Raji (cell line): Measurements from ENCODE around the gene VAMP8.

Experiments
- POLR2A ChIP-seq: IDR thresholded peaks from 2 replicates; pipeline ENCODE4 v1.6.1; 2011; ENCODE audit warnings: low read depth, low read length, control low read depth; ENCODE audit not compliant: insufficient read depth

VAMP8 gene

DNA sequence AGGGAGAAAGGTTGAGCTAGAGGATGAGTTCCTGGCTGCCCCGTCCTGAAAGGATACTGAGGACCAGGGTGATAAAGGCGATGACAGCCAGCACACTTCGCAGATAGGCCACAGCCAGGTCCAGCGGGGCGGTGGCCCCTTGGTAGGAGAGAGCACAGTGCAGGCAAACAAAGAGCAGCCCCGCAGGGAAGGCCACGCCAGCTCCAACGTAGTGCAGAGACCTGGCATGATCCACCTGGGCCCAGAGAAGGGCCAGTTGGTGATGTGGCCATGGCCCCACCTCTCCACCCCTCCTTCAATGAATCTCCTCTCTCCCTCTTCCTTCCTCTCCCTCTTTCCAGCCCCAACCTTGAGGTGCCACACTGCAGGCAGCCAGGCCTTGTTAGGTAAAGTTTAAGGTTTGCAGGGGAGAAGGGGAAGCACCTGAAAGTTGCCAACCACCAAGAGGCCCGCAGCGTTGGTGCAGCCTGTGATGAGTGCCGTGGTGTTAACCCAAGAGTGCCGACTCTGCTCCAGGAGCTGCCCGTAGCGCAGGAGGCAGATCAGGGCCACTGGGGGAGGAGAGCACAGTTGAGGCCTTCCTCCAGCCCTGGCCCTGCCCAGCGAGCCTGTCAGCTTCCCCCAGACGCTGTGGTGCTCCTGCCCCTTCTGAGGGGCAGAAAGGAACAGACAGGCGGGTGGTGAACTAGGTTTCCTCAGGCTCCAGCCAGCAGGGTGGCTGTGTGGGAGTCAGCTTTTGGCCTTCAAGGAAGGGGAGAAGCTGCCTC, 22.3 kb downstream of the VAMP8 start:
- TF ChIP-seq POLR2A: no peak

DNA sequence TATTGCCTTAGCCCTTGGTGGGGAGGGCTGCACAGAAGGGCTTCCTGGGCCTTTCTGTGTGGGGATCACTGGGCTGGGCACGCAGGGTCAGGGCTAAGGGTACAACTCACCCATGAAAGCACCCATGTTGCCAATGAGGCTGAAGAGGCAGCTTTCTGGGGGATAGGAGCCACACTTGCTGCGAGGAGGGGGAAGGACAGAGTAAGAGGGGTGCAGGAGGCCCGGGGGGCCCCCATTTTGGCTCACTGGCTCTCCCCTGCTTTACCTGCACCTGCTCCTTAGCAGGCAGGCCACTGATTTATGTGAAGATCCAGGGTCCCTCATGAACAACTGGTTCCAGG, 22.8 kb downstream of the VAMP8 start:
- no peak for TF ChIP-seq POLR2A

DNA sequence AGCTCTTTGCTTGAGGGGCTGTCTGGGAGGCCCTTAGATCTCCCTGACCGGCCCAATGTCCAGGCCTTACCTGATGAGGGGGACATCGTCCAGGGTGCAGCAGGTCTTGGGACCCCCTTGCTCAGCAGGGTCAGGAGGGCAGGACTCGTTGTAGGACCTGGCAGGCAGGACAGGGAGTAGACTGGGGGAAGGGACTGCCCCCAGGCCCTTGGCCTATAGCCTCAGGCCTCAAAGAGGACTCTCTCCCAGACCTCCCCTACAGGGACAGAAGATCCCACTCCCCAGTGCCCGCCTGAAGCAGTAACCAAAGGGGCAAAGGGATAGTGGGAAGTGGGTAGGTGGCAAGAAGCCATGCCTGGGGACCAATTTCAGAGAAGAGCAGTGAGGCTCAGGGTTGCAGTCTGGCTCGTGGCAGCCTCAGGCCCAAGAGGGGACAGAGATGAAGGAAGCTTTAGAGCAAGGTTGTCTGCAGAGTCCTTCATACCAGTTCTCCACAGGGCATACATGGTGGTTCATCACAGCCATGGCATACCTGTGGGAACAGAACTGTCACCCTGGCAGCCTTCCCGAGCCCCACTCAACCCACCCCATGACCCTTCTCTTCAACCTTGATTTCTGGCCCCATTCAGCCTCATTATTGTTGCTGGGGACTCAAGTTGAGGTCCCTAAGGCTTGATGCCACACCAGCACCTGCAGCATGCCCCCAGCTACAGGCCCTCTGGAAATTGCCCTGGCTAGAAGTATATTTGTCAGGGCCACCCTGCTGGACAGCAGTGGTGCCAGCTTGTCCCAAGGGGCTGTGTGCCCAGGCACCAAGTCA, 23.8 kb downstream of the VAMP8 start:
- TF ChIP-seq POLR2A: no peak

- TF ChIP-seq POLR2A: no peak
These were observed 24.5 kb downstream of the VAMP8 start for GRCh38 chr2:85601771-85602475.

GRCh38 chr2:85602476-85603234, 25.3 kb downstream of the VAMP8 start, which contains the start of gene TMEM150A:
TSS of gene TMEM150A (minus strand) at chr2:85602698. CDS start at chr2:85601948, 750 bp downstream.
- TF ChIP-seq POLR2A: peak; percentile 42; the same call in 1 of the 2 replicates

DNA sequence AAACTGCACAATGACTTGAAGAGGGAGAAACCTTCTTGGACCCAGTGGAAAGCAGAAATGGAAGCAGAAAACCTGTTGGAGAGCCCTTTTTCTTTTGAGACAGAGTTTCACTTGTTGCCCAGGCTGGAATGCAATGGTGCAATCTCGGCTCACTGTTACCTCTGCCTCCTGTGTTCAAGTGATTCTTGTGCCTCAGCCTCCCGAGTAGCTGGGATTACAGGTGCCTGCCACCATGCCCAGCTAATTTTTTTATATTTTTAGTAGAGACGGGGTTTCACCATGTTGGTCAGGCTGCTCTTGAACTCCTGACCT, 26.7 kb downstream of the VAMP8 start:
- TF ChIP-seq POLR2A: 0 out of 2 replicates have a peak, but pooled peaks have one; percentile 16

- TF ChIP-seq POLR2A: 0 out of 2 replicates have a peak, but pooled peaks have one; percentile 2
These were observed 27.4 kb downstream of the VAMP8 start for GRCh38 chr2:85604568-85605339.

DNA sequence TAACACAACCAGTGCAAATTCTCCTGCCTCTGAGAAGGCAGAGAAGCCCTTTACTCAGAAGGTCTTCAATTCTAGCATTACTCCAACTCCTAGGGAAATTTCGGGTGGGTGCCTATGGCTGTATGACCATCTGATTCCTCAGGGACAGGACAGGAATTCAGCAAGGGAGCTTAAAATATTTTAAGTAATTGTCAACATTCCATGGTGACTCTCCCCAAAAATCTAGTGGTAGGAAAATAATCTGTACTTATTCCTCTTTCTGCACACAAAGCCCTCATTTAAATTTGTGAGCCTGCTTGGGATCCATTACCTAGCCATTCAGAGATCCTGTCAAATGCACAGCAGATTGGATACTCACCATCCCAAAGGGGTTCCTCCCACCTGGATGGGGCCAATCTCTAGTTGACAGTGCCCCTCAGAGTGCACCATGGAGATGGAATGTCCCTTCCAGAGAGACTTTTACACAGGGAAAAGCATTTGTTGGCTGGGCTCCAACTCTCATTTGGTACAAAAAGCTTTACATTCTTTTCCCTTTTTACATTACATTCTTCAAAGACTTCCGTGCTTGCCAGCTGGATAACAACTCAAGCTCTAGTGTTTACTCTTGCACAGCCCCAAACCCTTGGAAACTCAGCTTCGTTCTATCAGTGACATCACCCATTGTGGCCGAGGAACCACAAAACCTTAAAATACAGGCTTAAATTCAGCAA, 28.2 kb downstream of the VAMP8 start:
- TF ChIP-seq POLR2A: no peak

GRCh38 chr2:85606116-85606455, 28.7 kb downstream of the VAMP8 start:
- TF ChIP-seq POLR2A: no peak

DNA sequence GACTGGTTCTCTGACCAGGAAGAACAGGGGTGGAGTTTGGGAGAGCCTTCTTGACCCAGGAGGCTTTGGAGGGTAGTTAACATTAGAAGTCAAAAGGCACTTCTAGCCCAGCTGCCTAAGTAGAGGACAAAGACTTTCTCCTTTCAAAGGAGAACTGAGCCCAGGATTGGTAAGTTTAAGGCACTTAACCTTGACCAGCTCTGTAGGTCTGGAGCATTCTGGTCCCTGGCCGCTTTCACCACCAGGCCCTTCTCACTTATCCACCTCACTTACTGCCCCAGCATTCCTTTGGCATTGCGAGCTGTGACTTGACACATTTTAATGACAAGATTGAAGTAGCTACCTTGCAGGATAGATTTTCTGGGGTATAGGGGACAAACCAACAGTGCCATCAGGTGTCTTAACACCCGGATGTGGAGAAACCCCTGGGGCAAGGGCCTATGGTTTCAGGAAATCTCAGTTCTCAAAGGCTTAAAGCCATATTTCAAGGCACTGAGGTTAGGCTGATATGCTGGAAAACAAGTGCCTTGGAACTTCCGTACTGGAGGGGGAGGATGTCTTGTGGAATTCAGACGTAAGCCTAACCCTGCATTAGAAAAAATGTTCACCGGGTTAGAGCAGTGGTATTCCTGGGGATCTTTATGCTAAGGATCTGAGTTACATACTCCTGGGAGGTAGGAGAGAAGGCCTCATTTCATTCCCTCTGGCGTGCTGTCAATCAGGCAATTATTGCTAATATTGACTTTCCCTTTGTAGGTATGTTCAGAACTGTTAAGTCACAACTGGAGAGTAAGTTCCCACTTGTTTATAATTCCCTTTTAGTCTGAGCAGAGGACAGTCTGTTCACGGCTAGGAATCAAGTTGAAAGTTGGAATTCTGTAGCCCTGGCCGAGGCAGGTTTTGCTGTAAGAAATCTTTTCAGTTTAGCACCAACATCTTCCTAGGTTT, 30.2 kb downstream of the VAMP8 start:
- no peak for TF ChIP-seq POLR2A

GRCh38 chr2:85611217-85611704, 33.9 kb downstream of the VAMP8 start:
- no peak for TF ChIP-seq POLR2A
